Glutamatergic neuron (in vitro differentiated cells): ENCODE data around the gene SMC6. TPM values are rescaled to one million over a fixed set of nuclear protein-coding genes. Genes with fewer than 3 reads are reported as not detected.

Source experiments
- DNase-seq: peaks from one replicate; pipeline ENCODE4 v3.0.0; 2022
- H3K27ac Mint-ChIP-seq: one replicate; pipeline ENCODE4 v1.8.0; 2020; ENCODE audit warnings: mild to moderate bottlenecking, mixed read lengths, inconsistent platforms; ENCODE audit not compliant: unreplicated experiment
- H3K27me3 Mint-ChIP-seq: one replicate; pipeline ENCODE4 v1.8.0; 2020; ENCODE audit warnings: mild to moderate bottlenecking, moderate library complexity, mixed read lengths, inconsistent platforms; ENCODE audit not compliant: unreplicated experiment
- H3K36me3 Mint-ChIP-seq: one replicate; pipeline ENCODE4 v1.8.0; 2020; ENCODE audit warnings: mild to moderate bottlenecking, mixed read lengths, inconsistent platforms; ENCODE audit not compliant: unreplicated experiment
- H3K4me1 Mint-ChIP-seq: one replicate; pipeline ENCODE4 v1.8.0; 2020; ENCODE audit warnings: mild to moderate bottlenecking, low read depth, mixed read lengths, inconsistent platforms; ENCODE audit not compliant: unreplicated experiment
- H3K4me3 Mint-ChIP-seq: one replicate; pipeline ENCODE4 v1.8.0; 2020; ENCODE audit warnings: mild to moderate bottlenecking, mixed read lengths, inconsistent platforms; ENCODE audit not compliant: unreplicated experiment
- H3K9me3 Mint-ChIP-seq: one replicate; pipeline ENCODE4 v1.8.0; 2020; ENCODE audit warnings: mild to moderate bottlenecking, moderate library complexity, mixed read lengths, inconsistent platforms; ENCODE audit not compliant: unreplicated experiment
- CTCF ChIP-seq: fragments of 200-600 bp; sonication (generic); IDR thresholded peaks from one replicate; pipeline ENCODE4 v1.5.0; 2021; ENCODE audit not compliant: partially characterized antibody, unreplicated experiment
- total RNA-seq: library from RNA; stranded (reverse); fragmentation: NEBNext Ultra II Directional; extraction: Animal tissue kit (Norgen Biotek cat#: 25700); gene quantifications from one replicate; pipeline ENCODE4 v1.2.1, GENCODE V29; 2021; ENCODE audit not compliant: unreplicated experiment

Gene SMC6
- total RNA-seq, 1 donor from 2014 or later: 61.4 TPM

- Mint-ChIP-seq H3K27me3 (peaks cover 1% of the 10 kb centered on the region), H3K4me3 (no peak overlapping the region), H3K4me1 (no peaks in the 10 kb centered on the region), H3K27ac (no peak overlapping the region), H3K9me3 (peaks cover 5% of the 10 kb centered on the region), H3K36me3 (peaks cover 4% of the 10 kb centered on the region)
- no peak for DNase-seq
- peak; percentile 92 for TF ChIP-seq CTCF
Observed at GRCh38 chr2:17646081-17646554, 107.5 kb downstream of the SMC6 start.

- Mint-ChIP-seq H3K9me3 (peaks cover 5% of the 10 kb centered on the region), H3K36me3 (peaks cover 3% of the 10 kb centered on the region), H3K4me3 (no peak overlapping the region), H3K27ac (no peak overlapping the region), H3K27me3 (no peaks in the 10 kb centered on the region), H3K4me1 (no peaks in the 10 kb centered on the region)
- no peak for TF ChIP-seq CTCF
- no peak for DNase-seq
Observed at GRCh38 chr2:17644997-17645720, 108.5 kb downstream of the SMC6 start.

GRCh38 chr2:17643031-17643615 is 110.5 kb downstream of the SMC6 start:
- DNase-seq: no peak
- no peak overlapping the region for H3K27ac Mint-ChIP-seq

GRCh38 chr2:17640406-17640805 is 113.2 kb downstream of the SMC6 start:
- Mint-ChIP-seq H3K27ac (no peak overlapping the region), H3K27me3 (no peaks in the 10 kb centered on the region), H3K36me3 (no peaks in the 10 kb centered on the region), H3K4me1 (peaks cover 16% of the 10 kb centered on the region), H3K4me3 (no peak overlapping the region), H3K9me3 (peaks cover 1% of the 10 kb centered on the region)
- no peak for TF ChIP-seq CTCF
- DNase-seq: no peak

More at GRCh38 chr2:17643031-17643615, 110.5 kb downstream of the SMC6 start:
- Mint-ChIP-seq H3K27me3 (no peaks in the 10 kb centered on the region), H3K36me3 (no peaks in the 10 kb centered on the region), H3K4me3 (no peak overlapping the region), H3K4me1 (peaks cover 3% of the 10 kb centered on the region), H3K9me3 (peaks cover 1% of the 10 kb centered on the region)
- TF ChIP-seq CTCF: no peak

GRCh38 chr2:17638196-17638743 is 115.3 kb downstream of the SMC6 start:
- DNase-seq: no peak

More at GRCh38 chr2:17638196-17638743, 115.3 kb downstream of the SMC6 start:
- peaks cover 6% of the 10 kb centered on the region for H3K36me3 Mint-ChIP-seq
- peaks cover 20% of the 10 kb centered on the region for H3K4me1 Mint-ChIP-seq
- H3K9me3 Mint-ChIP-seq: no peaks in the 10 kb centered on the region
- H3K27me3 Mint-ChIP-seq: no peaks in the 10 kb centered on the region
- TF ChIP-seq CTCF: no peak
- no peak overlapping the region for H3K4me3 Mint-ChIP-seq
- no peak overlapping the region for H3K27ac Mint-ChIP-seq
